ENCODE results near the gene PGAM1.
"Not testable (repeated sequence)": the region's sequence is repeated elsewhere in the genome, so short reads cannot be mapped to it uniquely, and the experiment has no call there.

PGAM1 gene

DNA sequence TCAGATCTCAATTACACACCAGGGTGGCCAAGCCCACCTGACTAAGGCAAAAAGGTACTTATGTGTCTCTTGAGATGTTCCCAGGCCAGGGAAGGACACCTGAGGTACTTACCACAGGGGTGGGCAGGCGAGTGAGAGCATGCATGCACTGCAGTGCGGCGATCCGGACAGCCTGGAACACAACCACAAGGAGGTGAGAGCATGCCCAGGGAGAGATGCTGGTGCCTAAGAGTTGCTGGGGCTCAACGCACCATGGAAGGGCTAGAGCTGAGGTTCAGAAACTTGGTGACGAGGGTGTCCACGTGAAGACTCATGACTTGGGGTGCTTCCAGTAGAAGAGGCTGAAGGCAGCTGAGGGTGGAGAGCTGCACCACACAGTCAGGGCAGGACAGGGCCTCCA, 33.1 kb downstream of the PGAM1 start:
- no peak for DNase-seq (ENCODE audit: low read depth)

DNA sequence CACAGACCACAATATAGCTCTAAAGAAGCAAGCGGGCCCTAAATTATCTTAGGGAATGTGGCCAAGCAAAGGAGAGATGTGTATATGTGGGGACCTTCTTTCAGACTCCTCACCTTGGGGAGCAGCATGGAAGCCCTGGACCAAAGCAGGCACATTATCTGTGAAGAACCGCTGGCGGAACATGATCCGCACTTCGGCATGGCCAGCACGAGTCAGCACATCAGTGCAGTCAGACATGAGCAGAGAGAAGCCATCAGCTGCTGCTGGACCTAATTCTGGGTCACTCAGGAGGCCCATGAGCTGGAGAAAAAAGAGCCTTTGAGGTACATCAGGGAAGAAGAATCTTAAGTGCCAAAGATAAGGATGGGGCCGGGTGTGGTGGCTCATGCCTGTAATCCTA, 33.9 kb downstream of the PGAM1 start:
- DNase-seq (ENCODE audit: low read depth), result no peak

DNA sequence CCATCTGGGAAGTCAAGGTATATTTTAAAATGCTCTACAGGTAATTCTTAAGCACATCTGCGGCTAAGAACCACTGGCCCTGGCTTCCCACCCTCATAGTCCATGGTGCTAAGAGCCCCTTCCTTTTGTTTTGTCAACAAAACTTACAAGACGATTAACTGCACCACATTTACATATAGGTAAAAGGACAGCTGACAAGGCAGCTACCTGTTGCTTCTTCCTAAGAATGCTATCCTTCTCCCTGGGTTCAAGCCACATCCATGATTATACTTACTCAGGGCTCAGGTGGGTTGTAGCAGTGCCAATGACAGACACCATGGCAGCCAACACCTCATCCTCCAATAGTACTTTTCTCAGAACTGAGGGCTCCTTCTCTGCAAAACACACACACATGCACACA, 36.3 kb downstream of the PGAM1 start:
- DNase-seq (ENCODE audit: low read depth), result no peak

DNA sequence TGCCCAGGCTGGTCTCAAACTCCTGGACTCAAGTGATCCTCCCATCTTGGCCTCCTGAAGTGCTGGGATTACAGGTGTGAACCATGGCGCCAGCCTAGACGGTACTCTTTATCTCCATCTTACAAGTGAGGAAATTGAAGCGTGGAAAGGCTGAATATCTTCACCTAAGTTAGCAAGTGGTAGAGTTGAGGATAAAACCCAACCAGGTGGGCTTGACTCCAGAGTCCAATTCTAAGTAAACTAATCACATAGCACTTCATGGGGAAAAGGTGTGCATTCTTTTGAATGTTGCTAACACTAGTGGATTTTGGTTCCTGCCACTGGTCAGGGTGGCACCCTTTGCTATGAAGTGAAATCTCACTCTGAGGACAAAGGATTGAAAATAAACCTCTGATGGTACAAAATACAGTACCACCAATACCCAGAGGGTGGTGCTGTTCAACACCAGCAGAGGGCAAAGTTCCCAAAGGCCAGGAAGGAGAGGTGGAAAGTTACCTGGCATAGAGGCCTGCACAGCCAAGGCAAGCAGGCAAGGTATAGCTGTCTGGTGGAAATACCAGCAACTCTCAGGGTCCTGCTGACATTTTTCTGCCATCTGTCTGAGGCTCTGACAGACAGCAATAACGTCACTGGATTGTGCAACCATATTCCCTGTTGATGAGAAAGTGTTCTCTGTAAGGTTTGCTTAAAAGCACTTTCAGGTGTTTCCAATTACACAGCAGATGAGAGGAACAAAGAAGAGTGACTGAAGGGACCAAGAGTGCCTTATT, 37.6 kb downstream of the PGAM1 start:
- DNase-seq (ENCODE audit: low read depth), result no peak

DNA sequence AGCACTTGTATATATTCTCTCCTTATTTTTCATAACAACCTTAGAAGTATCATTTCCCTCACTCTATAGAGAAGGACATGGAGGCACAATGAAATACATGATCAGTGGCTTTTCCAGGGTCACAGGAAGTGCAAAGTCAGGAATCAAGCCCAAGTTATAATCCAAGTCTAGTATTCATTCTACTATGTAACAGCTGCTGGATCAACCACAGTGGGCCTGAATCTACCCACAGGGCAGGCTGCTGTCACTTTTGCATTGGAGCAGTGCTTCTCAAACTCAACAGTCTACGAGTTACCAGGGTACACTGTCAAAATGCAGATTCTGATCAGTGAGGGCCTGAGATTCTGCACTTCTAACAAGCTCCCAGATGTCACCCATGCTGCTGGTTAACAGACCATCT, 38.2 kb downstream of the PGAM1 start:
- DNase-seq (ENCODE audit: low read depth), result no peak

DNA sequence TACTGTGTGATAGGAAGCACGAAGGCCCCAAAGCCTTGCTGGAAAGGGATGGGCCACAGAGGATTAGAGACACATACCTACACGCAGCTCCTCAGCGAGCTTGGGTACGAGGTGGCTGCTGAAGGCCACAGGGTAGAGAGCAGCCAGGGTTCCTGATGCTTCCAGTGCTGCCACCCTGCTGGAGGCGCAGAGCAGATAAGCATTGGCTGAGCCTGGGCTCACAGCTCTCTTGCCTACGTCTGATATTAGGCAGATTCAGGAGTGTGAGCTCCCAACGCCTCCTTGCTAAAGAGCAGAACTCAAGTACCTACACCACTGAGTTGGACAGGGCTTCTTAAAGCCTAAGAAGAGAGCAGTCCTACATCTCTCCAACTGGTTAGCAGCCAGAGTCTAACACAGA, 40.0 kb downstream of the PGAM1 start:
- no peak for DNase-seq (ENCODE audit: low read depth)

DNA sequence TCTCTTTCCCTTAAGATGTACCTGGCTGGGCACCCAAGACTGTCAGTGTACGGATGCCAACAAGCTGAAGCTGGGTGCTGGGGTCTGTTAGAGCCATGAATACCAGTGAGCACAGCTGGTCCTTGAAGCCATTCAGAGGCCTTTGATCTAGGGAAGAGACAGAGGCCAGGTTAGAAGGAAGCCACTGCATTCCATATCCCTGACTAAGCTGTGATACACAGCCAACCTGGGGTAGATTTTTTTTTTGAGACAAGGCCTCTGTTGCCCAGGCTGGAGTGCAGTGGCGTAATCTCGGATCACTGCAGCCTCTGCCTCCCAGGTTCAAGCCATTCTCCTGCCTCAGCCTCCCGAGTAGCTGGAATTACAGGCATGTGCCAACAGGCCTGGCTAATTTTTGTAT, 40.8 kb downstream of the PGAM1 start:
- DNase-seq (ENCODE audit: low read depth), result no peak

DNA sequence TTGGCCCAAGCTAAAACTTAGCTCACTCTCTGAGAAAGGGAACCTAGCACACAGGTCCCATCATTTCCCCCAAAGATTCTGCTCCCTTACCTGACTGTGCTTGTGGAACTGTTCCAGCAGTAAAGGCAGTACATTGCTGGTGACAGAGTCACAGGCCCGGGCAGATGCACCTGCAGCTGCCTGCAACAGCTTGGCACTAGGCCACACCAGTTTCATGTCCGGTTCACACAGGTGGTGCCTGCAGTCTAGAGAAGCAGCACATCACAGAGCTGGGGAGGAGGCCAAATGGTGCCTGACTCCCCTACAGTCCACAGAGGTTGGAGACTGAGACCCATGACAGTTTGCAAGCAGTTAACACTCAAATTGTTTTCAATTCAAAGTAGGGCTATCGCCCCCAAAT, 42.2 kb downstream of the PGAM1 start:
- no peak for DNase-seq (ENCODE audit: low read depth)

DNA sequence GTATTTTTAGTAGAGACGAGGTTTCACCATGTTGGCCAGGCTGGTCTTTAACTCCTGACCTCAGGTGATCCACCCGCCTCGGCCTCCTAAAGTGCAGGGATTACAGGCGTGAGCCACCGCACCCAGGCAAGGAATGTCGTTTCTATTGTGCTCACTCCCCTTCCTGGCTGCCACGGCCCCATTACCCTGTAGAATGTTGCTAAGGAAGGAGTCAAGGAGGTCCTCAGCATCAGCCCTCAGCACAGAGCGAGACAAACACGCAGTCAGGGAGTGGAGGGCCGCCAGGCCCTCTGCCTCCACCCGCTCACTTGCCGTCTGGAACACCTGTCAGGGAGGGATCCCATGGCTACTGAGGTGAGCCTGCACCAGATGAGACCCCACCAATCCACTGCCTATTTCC, 42.8 kb downstream of the PGAM1 start:
- DNase-seq (ENCODE audit: low read depth), result not testable (repeated sequence)

DNA sequence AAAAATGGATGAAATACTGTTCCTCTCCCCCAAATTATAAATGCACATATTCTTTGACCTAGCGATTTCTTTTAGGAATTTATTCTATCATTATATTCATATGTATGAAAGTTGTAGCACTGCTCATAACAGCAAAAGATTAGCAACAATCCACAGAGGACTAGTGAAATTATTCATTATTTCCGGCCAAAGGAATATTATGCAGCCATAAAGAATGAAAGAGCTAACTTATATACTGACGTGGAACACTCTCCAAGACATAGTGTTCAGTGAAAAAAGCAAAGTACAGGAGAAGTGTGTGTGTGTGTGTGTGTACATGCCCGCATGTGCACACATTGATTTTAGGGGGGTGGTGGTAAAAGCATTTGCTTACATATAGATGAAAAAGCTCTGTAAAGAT, 48.9 kb downstream of the PGAM1 start:
- no peak for DNase-seq (ENCODE audit: low read depth)

DNA sequence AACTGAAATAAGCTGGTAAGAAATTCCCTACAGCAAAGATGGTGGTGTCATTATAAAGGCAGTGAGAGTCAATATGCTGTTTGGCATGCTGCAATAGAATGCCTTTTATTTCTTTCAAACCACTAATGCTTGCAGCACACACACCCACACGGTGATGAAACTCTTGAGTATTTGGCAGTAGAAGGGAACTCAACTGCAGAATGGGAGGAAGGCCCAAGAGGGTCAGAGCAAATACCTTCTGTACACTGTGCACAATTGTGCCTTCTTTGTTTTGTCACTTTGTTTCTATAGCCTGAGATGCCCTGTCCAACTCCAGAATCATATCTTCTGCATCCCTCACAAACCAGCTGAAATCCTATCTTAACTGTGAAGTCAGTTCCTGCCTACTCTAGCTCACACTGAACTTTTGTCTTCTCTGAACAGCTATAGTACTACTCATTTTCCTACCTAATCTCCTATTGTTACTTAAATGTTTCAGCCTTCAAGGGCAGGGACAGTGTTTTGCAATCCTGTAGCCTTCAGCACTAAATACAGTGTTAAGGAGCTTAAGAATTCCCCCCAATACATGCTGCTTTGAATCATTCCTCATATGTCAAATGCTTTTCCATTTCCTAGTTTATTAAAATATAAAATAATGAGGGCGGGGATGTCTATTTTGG, 50.1 kb downstream of the PGAM1 start:
- DNase-seq (ENCODE audit: low read depth), result no peak

DNA sequence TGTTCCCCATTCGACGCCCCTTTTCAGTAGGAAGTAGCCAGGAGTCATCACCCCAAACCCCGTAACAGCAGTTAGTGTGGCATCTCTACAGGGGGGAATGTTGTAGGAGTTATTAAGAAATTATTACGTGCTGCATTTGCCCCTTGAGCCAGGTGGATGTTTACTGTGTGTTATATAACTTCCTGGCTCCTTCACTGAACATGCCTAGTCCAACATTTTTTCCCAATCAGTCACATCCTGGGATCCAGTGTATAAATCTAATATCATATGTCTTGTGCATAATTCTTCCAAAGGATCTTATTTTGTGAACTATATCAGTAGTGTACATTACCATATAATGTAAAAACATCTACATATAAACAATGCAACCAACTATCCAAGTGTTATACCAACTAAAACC, 53.4 kb downstream of the PGAM1 start:
- DNase-seq (ENCODE audit: low read depth), result not testable (repeated sequence)

DNA sequence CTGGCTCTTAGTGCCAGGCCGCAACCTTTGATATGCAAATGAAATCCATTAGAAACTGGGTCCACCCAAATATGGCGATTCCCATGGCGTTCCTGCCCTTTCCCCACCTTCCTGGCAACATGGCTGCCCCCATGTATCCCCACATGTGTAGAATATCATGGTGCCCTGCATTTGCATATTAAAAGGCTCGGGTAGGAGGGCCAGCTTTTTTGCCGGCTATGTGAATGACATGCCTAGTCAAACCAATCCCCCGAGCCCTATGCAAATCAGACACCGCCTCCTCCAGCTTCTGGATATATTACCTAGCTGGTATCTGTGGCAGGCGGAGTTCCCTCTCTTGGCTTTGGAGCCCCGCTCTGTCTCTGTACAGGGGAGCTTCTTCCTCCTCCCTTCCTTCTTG, 53.9 kb downstream of the PGAM1 start:
- DNase-seq (ENCODE audit: low read depth), result no peak

DNA sequence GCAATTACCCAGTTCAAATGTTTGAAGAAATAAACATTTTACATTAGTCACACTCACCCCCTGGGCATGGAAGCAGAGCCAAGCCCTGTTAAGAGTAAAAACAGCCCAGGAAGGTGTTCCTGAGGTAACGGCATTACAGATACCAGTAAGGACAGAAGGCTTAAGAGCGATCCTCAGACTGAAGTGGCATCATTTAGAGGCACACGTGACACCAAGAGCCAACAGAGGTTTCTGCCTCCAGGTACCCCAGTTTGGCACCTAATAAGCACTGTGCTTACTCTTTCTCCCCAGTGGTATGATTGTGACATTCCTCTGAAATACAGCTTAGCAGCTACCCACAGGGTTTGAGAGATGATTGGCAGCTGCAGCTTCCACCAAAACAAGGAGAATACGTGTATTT, 55.1 kb downstream of the PGAM1 start:
- no peak for DNase-seq (ENCODE audit: low read depth)

DNA sequence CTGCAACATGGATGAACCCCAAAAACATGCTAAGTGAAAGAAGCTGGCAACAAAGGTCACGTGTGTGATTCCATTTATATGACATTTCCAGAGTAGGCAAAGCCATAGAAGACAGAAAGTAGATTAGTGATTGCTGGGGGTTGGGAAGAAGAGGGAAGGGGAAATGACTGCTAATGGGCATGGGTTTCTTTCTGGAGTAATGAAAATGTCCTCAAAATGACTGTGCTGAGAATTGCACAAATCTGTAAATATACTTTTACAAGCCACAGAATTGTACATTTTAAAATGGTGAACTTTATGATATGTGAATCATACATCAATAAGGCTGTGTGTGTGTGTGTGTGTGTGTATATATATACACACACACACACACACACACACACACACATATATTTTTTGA, 56.4 kb downstream of the PGAM1 start:
- DNase-seq (ENCODE audit: low read depth), result no peak

Measured in T-helper 22 cell (primary cell).